NCI-H187 (cell line): ENCODE results near the gene FAM120AOS.

Experiments used
- DNase-seq, 2 experiments: peaks; one replicate each; lab custom pipeline; 2025; lab: John Stamatoyannopoulos, UW

Gene FAM120AOS

GRCh38 chr9:93437996-93438395 is 15.4 kb downstream of the FAM120AOS start:
- DNase-seq = no peak

- no peak for DNase-seq
Observed at GRCh38 chr9:93436655-93437407, 16.6 kb downstream of the FAM120AOS start.

- no peak for DNase-seq
Observed at GRCh38 chr9:93436218-93436617, 17.2 kb downstream of the FAM120AOS start.

- no peak for DNase-seq
Observed at GRCh38 chr9:93435386-93435785, 18.0 kb downstream of the FAM120AOS start.

DNA sequence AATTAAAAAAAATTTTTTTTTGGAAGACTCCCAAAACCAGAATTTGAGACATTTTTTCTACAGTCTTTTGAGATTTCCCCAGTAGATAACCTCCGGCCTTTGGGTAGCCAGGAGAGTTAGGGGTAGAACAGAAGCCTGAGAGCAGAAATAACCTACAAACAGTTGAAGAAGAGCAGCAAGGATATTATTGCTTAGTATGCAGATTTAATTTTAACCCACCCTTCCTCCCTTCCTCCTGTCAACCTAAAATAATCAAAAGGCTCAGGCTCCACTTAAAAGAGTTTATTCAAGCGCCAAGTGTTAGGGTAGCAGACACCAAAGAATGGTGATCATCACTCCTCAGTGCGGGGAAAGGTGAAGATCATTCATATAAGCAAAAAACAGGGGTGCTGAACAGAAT is 19.3 kb downstream of the FAM120AOS start:
- DNase-seq = no peak

DNA sequence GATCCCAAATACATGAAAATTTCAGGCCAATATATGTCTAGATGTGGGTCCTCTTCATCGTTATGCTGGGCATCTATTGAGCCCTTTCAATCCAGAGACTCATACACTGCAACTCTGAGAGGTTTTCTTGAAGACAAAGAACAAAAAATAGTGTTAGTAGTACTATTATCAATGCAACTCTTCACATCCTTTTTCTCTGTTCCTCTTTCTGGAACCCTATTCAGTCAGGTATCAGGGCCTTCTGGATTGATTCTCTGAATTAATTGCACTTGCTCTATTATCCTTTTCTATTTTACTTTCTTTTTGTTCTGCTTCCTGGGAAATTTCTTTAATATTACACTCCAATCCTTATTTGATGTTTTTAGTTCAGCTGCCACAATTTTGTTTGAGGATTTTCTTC is 20.4 kb downstream of the FAM120AOS start:
- no peak for DNase-seq

GRCh38 chr9:93431539-93432105 is 21.8 kb downstream of the FAM120AOS start:
- no peak for DNase-seq

DNA sequence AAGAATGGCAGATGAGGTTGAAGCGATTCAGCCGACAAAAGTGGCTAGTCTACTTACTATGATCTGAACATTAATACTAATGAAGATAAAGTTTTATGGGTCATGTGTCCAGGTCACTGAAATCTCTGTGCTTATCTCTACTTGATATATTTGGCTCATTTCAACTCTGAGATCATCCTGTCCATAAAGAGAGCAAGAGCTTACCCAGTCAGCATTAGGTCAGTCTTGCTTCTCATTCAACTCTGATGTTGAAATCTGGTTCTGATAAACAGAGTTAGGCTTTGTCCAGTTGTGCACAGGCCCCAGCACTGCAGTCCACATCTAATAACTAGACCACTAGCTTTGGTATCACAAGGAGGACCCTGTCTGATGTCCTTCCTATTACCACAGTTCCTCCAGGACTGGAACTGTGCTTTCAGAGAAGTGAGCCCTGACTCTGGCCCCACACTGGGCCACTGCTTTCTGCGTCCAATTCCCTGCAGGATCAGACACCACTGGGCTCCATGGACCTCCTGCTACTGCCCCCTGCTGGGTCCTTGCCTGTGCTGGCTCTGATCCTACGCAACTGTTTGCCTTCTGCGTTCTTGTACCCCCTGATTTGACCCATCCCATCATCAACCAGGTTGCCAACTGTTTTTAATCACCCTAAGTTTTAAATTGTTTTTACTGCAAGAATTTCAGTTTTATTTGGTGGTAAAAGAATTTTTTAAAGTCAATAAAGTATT is 25.6 kb downstream of the FAM120AOS start:
- no peak for DNase-seq

DNA sequence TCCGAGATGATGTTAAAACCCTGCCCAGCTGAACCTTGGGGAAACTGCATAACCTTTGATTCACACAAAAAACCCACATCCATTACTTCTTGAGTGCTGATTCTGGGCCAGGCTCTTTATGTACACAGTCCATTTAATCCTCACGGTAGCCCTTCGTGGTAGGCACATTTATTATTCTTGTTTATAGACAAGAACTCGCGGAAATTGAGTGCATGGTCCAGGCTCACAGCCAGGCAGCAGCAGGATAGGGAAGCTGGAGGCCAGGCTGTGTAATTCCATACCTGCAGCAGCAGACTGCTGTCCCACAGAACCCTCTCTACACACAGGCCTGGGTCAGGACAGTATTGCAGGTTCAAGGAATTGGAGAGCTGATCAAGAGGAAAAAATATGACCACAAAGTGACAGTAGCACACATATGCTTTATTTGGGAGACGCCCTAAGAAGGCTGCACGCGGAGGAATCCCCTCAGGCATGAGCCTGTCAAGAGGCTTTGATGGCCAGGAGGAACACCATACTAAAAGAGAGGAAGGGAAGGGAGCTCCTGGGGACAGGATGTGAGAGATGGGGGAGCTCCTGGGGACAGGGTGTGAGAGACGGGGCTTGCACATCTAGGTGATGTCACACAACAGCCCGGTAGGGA is 30.3 kb downstream of the FAM120AOS start:
- no peak for DNase-seq

- DNase-seq = no peak
Observed at GRCh38 chr9:93419023-93419422, 34.4 kb downstream of the FAM120AOS start.

DNA sequence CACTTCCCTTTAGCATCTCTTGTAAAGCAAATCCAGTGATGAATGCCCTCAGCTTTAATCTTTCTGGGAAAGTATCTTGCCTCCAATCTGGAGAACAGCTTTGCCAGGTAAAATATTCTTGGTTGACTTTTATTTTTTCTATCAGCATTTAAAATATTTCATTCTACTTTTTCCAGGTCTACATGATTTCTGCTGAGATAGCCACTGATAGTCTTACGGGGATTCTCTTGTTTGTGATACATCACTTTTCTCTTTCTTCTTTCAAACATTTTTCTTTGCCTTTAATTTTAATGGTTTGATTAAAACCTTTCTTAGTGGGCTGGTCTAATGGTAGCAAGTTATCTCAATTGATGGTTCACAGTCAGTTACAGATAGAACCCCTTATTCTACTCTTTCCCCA is 35.8 kb downstream of the FAM120AOS start:
- no peak for DNase-seq

- no peak for DNase-seq
Observed at GRCh38 chr9:93416530-93417235, 36.7 kb downstream of the FAM120AOS start.

- DNase-seq = no peak
Observed at GRCh38 chr9:93415176-93415690, 38.1 kb downstream of the FAM120AOS start.

- no peak for DNase-seq
Observed at GRCh38 chr9:93413530-93413929, 39.9 kb downstream of the FAM120AOS start.

GRCh38 chr9:93406371-93406770 is 47.0 kb downstream of the FAM120AOS start:
- no peak for DNase-seq

DNA sequence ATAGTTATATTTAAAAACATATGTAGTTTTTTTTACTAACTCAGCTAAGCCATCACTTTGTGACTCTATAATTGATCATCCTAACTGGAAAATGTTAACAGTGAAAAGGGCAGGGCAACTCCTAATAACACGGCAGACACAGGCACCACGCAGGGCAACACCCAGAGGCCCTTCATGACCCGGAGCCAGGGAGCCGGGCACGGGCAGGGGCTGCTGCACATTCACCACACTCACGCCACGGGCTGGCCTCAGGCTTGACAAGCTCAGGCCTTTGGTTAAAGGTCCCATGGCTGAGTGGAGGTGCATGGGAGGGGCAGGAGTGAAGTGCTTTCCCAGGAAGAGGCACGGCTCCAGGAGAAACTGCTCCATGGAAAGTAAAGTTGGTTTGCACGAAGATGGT is 54.9 kb downstream of the FAM120AOS start:
- DNase-seq = no peak

GRCh38 chr9:93397661-93398373 is 55.6 kb downstream of the FAM120AOS start:
- DNase-seq = no peak
